GM10847 (cell line): ENCODE data around the gene SLAMF8.

Source experiments
- POLR2A ChIP-seq: IDR thresholded peaks from 2 replicates; pipeline ENCODE4 v1.6.1; 2011; ENCODE audit not compliant: insufficient read length; ENCODE audit errors: extremely low read depth

The SLAMF8 gene

GRCh38 chr1:159873530-159874143 lies 47.0 kb downstream of the SLAMF8 start:
- TF ChIP-seq POLR2A = no peak

- TF ChIP-seq POLR2A = no peak
These were observed 51.2 kb downstream of the SLAMF8 start for GRCh38 chr1:159877695-159878444.

DNA sequence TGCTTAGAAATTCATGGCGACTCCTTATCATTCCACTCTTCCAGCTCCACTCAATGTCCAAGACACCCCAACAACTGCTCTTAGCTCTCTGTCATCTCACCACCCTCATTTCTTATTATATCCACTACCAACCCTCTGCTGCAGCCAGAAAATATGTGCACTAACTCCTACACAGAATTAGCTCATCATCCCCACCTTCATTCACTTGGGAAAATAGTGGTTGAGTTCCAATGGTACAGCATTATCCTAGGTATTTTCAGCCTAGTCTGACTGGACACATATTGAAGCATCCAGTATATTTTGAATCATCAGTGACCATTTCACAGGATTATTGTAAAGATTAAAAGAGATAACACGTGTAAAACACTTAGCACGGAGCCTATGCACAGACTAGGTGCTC lies 52.5 kb downstream of the SLAMF8 start:
- no peak for TF ChIP-seq POLR2A

- no peak for TF ChIP-seq POLR2A
These were observed 53.3 kb downstream of the SLAMF8 start for GRCh38 chr1:159879977-159880376.

DNA sequence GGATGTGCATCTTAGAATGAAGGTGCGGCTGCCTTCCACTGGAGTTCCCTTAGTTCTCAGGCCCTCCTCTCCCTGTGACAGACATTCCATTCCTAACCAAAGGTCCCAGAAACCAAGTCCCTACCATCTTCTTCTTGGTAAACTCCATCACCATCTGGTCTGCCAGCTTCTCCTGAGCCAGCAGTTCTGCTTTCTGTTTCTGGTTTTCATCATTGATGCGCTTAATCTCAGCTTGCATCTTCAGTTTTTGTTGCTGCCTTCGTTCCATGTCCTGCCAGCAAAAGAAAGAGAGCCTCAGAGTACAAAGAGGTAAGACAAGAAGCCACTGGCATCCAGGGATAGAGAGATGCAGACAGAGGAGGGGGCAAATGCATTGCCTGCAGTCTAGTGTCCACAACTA lies 53.8 kb downstream of the SLAMF8 start:
- no peak for TF ChIP-seq POLR2A

GRCh38 chr1:159881622-159882526 lies 55.2 kb downstream of the SLAMF8 start:
- no peak for TF ChIP-seq POLR2A

- TF ChIP-seq POLR2A = no peak
These were observed 55.8 kb downstream of the SLAMF8 start for GRCh38 chr1:159882527-159882862.

GRCh38 chr1:159883134-159883533 lies 56.5 kb downstream of the SLAMF8 start:
- no peak for TF ChIP-seq POLR2A

GRCh38 chr1:159884296-159884695 lies 57.6 kb downstream of the SLAMF8 start:
- TF ChIP-seq POLR2A = no peak
